K562 (cell line): ENCODE measurements around the gene FOXS1. TPM values are rescaled to one million over a fixed set of nuclear protein-coding genes. Genes with fewer than 3 reads are reported as not detected.

ENCODE experiments used
- ATAC-seq: fragments of 200-7000 bp; cut with Tn5 transposase; 3 replicates; pipeline ENCODE4 v1.9.1; 2020; ENCODE audit warnings: moderate library complexity
- BruUV-seq: library from RNA; stranded (reverse); fragments of 400-500 nt; replicated peaks from 2 replicates; lab custom pipeline; 2021; lab: Mats Ljungman, UMichigan
- CTCF ChIA-PET: fragments of 300-600 bp; formaldehyde crosslinking; extraction: SDS; loops from one replicate; lab custom pipeline; 2021; ENCODE audit warnings: low intra/inter-chr PET ratio; lab: Yijun Ruan, JAX
- POLR2A ChIA-PET: fragments of 300-600, 350-650 bp; sonication (Branson Sonifier 250); formaldehyde crosslinking; extraction: SDS; loops from one replicate; lab custom pipeline; 2021; ENCODE audit warnings: antibody characterized with exemption, inconsistent platforms; lab: Yijun Ruan, JAX
- DNase-seq, 4 experiments: peaks; one replicate each; pipeline versions ENCODE4 v3.0.0 to v3.0.0-alpha.2; 2011 to 2018; ENCODE audit warnings: low spot score in 3 of 4, mixed read lengths in 3 of 4; ENCODE audit errors: extremely low read depth in 1 of 4
- FAIRE-seq: peaks from 2 replicates; lab custom pipeline; 2011; peaks lifted over from hg19 to GRCh38; lab: Jason Lieb, UNC
- H2AFZ ChIP-seq: 2 replicates; pipeline ENCODE4 v1.6.0; 2011; ENCODE audit warnings: low read depth, low read length, control low read depth, inconsistent platforms
- H3K27ac ChIP-seq: fragments of 200-600 bp; 3 replicates; pipeline ENCODE4 v1.8.0; 2011; ENCODE audit warnings: low read depth, mild to moderate bottlenecking, control low read depth, inconsistent platforms, low read length, moderate library complexity, mixed read lengths; ENCODE audit errors: extremely low read depth
- H3K27me3 ChIP-seq, 2 experiments: fragments of 300-600 bp in 1 of 2; 2 replicates in 1 of 2; 3 replicates in 1 of 2; pipeline versions ENCODE4 v1.6.0 to v1.8.0; 2011; ENCODE audit warnings: inconsistent platforms in 2 of 2, low read length in 2 of 2, mild to moderate bottlenecking in 1 of 2, mixed read lengths in 1 of 2, moderate library complexity in 1 of 2; ENCODE audit not compliant: control insufficient read depth in 2 of 2, insufficient read depth in 2 of 2
- H3K36me3 ChIP-seq: fragments of 300-600 bp; 3 replicates; pipeline ENCODE4 v1.8.0; 2011; ENCODE audit warnings: mild to moderate bottlenecking, low read length, inconsistent platforms; ENCODE audit not compliant: control insufficient read depth, insufficient read depth
- H3K4me1 ChIP-seq, 2 experiments: fragments of 200-600 bp in 1 of 2; replicated peaks in 1 of 2; 2 replicates in 1 of 2; 3 replicates in 1 of 2; pipeline versions ENCODE4 v1.5.1 to v1.8.0; 2011; ENCODE audit warnings: inconsistent platforms in 2 of 2, low read length in 2 of 2, mild to moderate bottlenecking in 1 of 2, mixed read lengths in 1 of 2, moderate library complexity in 1 of 2; ENCODE audit not compliant: control insufficient read depth in 2 of 2, insufficient read depth in 2 of 2
- H3K4me2 ChIP-seq: 2 replicates; pipeline ENCODE4 v1.6.1; 2011; ENCODE audit warnings: low read length, control low read depth, inconsistent platforms, mixed read lengths; ENCODE audit not compliant: insufficient read depth
- H3K4me3 ChIP-seq: fragments of 200-600 bp; sonication (generic), shearing (Covaris generic); 2 replicates; pipeline ENCODE4 v1.5.1; 2016; ENCODE audit warnings: control low read depth, inconsistent platforms
- H3K79me2 ChIP-seq: fragments of 200-600 bp; 3 replicates; pipeline ENCODE4 v1.8.0; 2011; ENCODE audit warnings: low read length, inconsistent platforms; ENCODE audit not compliant: control insufficient read depth, insufficient read depth
- H3K9ac ChIP-seq, 2 experiments: 2 replicates each; pipeline versions ENCODE4 v1.6.0 to v1.6.1; 2011; ENCODE audit warnings: low read depth in 2 of 2, low read length in 2 of 2, control low read depth in 1 of 2, inconsistent platforms in 1 of 2, mild to moderate bottlenecking in 1 of 2, mixed read lengths in 1 of 2; ENCODE audit not compliant: insufficient read depth in 1 of 2
- H3K9me1 ChIP-seq: one replicate; pipeline ENCODE4 v1.6.0; 2011; ENCODE audit warnings: inconsistent platforms, mild to moderate bottlenecking, low read length, moderate library complexity; ENCODE audit not compliant: control insufficient read depth, insufficient read depth
- H3K9me3 ChIP-seq: replicated peaks from 2 replicates; pipeline ENCODE4 v1.5.1; 2011; ENCODE audit warnings: low read depth, low read length, inconsistent platforms; ENCODE audit not compliant: control insufficient read depth, insufficient read depth
- H4K20me1 ChIP-seq: replicated peaks from 2 replicates; pipeline ENCODE4 v1.6.1; 2011; ENCODE audit warnings: low read length, inconsistent platforms, mixed read lengths; ENCODE audit not compliant: control insufficient read depth, insufficient read depth
- BHLHE40 ChIP-seq: IDR thresholded peaks from 2 replicates; pipeline ENCODE4 v1.6.1; 2011; ENCODE audit warnings: low read length, improper control_type of control experiment
- CBFB ChIP-seq: sonication (generic); formaldehyde crosslinking; IDR thresholded peaks from 2 replicates; pipeline ENCODE4 v1.4.0; 2020; ENCODE audit warnings: mild to moderate bottlenecking, missing genetic modification reagents
- CBX2 ChIP-seq: fragments of 200-600 bp; sonication (generic); IDR thresholded peaks from one replicate; pipeline ENCODE4 v1.6.1; 2012; ENCODE audit warnings: mild to moderate bottlenecking, low read length, inconsistent platforms; ENCODE audit not compliant: insufficient read depth, poor library complexity, severe bottlenecking
- DPF2 ChIP-seq: fragments of 450-650 bp; IDR thresholded peaks from 2 replicates; pipeline ENCODE4 v1.6.1; 2016
- ETS2 ChIP-seq: IDR thresholded peaks from 2 replicates; pipeline ENCODE4 v1.6.1; 2016; ENCODE audit warnings: borderline replicate concordance, missing genetic modification characterization, mild to moderate bottlenecking, moderate library complexity, missing compliant biosample characterization; ENCODE audit not compliant: poor library complexity, severe bottlenecking
- FOXP1 ChIP-seq: sonication (generic); formaldehyde crosslinking; IDR thresholded peaks from 2 replicates; pipeline ENCODE4 v1.8.0; 2022; ENCODE audit warnings: mild to moderate bottlenecking, missing genetic modification reagents
- GTF2B ChIP-seq: IDR thresholded peaks from 2 replicates; pipeline ENCODE4 v1.6.1; 2011; ENCODE audit not compliant: insufficient read length; ENCODE audit errors: extremely low read depth
- JUNB ChIP-seq: fragments of 450-650 bp; formaldehyde crosslinking; conservative IDR thresholded peaks from 2 replicates; pipeline ENCODE4 v1.4.0; 2020; ENCODE audit warnings: mild to moderate bottlenecking
- MBD2 ChIP-seq: sonication (generic); IDR thresholded peaks from 2 replicates; pipeline ENCODE4 v1.6.1; 2016; ENCODE audit warnings: low read depth, borderline replicate concordance
- NCOA2 ChIP-seq, 2 experiments: fragments of 450-650 bp; IDR thresholded peaks; 2 replicates each; pipeline ENCODE4 v1.6.1; 2018; ENCODE audit warnings: mild to moderate bottlenecking in 2 of 2, moderate library complexity in 1 of 2; ENCODE audit not compliant: partially characterized antibody in 2 of 2
- POLR2AphosphoS5 ChIP-seq: IDR thresholded peaks from 2 replicates; pipeline ENCODE4 v1.6.1; 2011; ENCODE audit warnings: mild to moderate bottlenecking, low read depth, low read length, moderate library complexity; ENCODE audit not compliant: control insufficient read depth, insufficient read depth
- SMAD4 ChIP-seq: fragments of 250-450 bp; sonication (Bioruptor Pico); conservative IDR thresholded peaks from 2 replicates; pipeline ENCODE4 v1.8.0; 2021; ENCODE audit warnings: inconsistent platforms, mild to moderate bottlenecking, moderate library complexity
- SOX6 ChIP-seq: fragments of 450-650 bp; IDR thresholded peaks from 2 replicates; pipeline ENCODE4 v1.6.1; 2014; ENCODE audit warnings: mild to moderate bottlenecking
- VEZF1 ChIP-seq: fragments of 200-800 bp; sonication (Bioruptor generic); IDR thresholded peaks from 2 replicates; pipeline ENCODE4 v1.6.1; 2017; ENCODE audit warnings: missing genetic modification characterization, missing compliant biosample characterization
- ZNF134 ChIP-seq: fragments of 250-450 bp; sonication (Bioruptor Pico); conservative IDR thresholded peaks from 2 replicates; pipeline ENCODE4 v1.4.0; 2020
- ZNF512 ChIP-seq: IDR thresholded peaks from 2 replicates; pipeline ENCODE4 v1.6.1; 2016; ENCODE audit warnings: missing genetic modification characterization, missing compliant biosample characterization
- WGBS: fragments of 100-300 bp; shearing (Covaris generic); methylation state at CpG from one replicate; pipeline ENCODE4 v1.1.6; 2016; ENCODE audit warnings: low coverage, mixed read lengths; ENCODE audit not compliant: insufficient coverage; ENCODE audit errors: missing lambda C conversion rate; 5-methylcytosine and 5-hydroxymethylcytosine counted together
- in situ Hi-C: fragments of 300-500 bp; cut with MboI; formaldehyde crosslinking; loops from 4 replicates; pipeline ENCODE4 v1.15.0; 2018; ENCODE audit warnings: inconsistent platforms, mixed read lengths
- intact Hi-C: fragments of 100-400 bp; cut with micrococcal nuclease; formaldehyde crosslinking; loops from 2 replicates; pipeline ENCODE4 v1.14.2; 2022
- polyA plus RNA-seq, 8 experiments: library from polyadenylated mRNA; depleted of rRNA in 4 of 8; stranded (reverse) in 5 of 8; unstranded in 3 of 8; fragments of >200 nt; fragmentation: Nextera tagmentation in 2 of 8; fragmentation: Illumina TruSeq in 1 of 8; extraction: Ambion mirVana in 2 of 8; extraction: Trizol in 1 of 8; gene quantifications; 2 replicates each; pipeline versions ENCODE4 v1.2.1 to v1.2.3, GENCODE V29; 2011 to 2014; ENCODE audit warnings: inconsistent platforms in 1 of 8, missing spikeins in 1 of 8
- total RNA-seq, 7 experiments: library from RNA; depleted of rRNA in 6 of 7; stranded (reverse); fragments of >200 nt in 6 of 7; fragmentation: Illumina TruSeq in 2 of 7; extraction: Trizol in 2 of 7; gene quantifications; 2 replicates each; pipeline versions ENCODE4 v1.2.1 to v1.2.3, GENCODE V29; 2011 to 2021; ENCODE audit warnings: low replicate concordance in 1 of 7

FOXS1 gene
- total and polyA plus RNA-seq, 9 of the 15 experiments (the other 6 are each of a cell fraction or from before 2014, with no cell fraction given): not detected

GRCh38 chr20:31813611-31814010 is 31.8 kb downstream of the FOXS1 start (continued):
- no peak for TF ChIP-seq ZNF512 (tag)
- TF ChIP-seq, all 486 proteins: peak for 0

- FAIRE-seq (peak; percentile 63), DNase-seq (peak in 3 of 4 experiments; percentile 27 to 58 (median 40)), ATAC-seq (peak; percentile 64)
- H3K27ac ChIP-seq: no peak overlapping the region
- in situ Hi-C loops (no loop called here), intact Hi-C loops (no loop called here)
- ChIA-PET CTCF (no interaction called here), POLR2A (interaction anchor here (1.1 kb wide), 1 partner anchor 14 kb away, joined by 4 read pairs; no protein-coding TSS in a partner anchor)
- H3K4me1 ChIP-seq: peaks cover 8 to 16% of the 10 kb centered on the region in 2 experiments
- H3K36me3 ChIP-seq: peaks cover 11% of the 10 kb centered on the region
- H4K20me1 ChIP-seq: peaks cover 6% of the 10 kb centered on the region
- peak overlapping the region in 1 of 2 experiments; percentile 46; a peak in 1 of 4 replicates for H3K9ac ChIP-seq
- no peaks in the 10 kb centered on the region for H3K9me3 ChIP-seq
- no peaks in the 10 kb centered on the region for H3K79me2 ChIP-seq
- BruUV-seq: no TSS peak
- H3K4me3 ChIP-seq: no peak overlapping the region
- no peaks in the 10 kb centered on the region for H3K27me3 ChIP-seq
- H3K4me2 ChIP-seq: peak overlapping the region; percentile 63
- H3K9me1 ChIP-seq: peaks cover 5% of the 10 kb centered on the region
- WGBS: 28% methylated on average over 15 of the region's 15 CpGs
- H2AFZ ChIP-seq: no peak overlapping the region
- TF ChIP-seq SMAD4: peak; percentile 22; the same call in 1 of the 2 replicates
- TF ChIP-seq JUNB (CRISPR knock-in tag): no peak
- TF ChIP-seq POLR2AphosphoS5: no peak
- no peak for TF ChIP-seq MBD2
- 0 out of 2 replicates have a peak, but pooled peaks have one; percentile 25 for TF ChIP-seq DPF2
- no peak for TF ChIP-seq VEZF1
- no peak for TF ChIP-seq GTF2B
- no peak for TF ChIP-seq NCOA2 (IDR thresholded peaks at IDR 0.05; ENCODE audit: partially characterized antibody in 2 of 2)
- no peak for TF ChIP-seq ETS2 (tag)
- TF ChIP-seq ZNF134 (CRISPR knock-in tag): no peak
- TF ChIP-seq SOX6: peak; percentile 38; the same call in 1 of the 2 replicates
- no peak for TF ChIP-seq CBX2
- no peak for TF ChIP-seq FOXP1 (CRISPR knock-in tag)
- TF ChIP-seq CBFB: no peak
- peak; percentile 38; the same call in 1 of the 2 replicates for TF ChIP-seq BHLHE40
Observed at GRCh38 chr20:31811796-31812728, 33.3 kb downstream of the FOXS1 start.
